Superior temporal gyrus (tissue), 1 donor: Measurements from ENCODE around the gene L2HGDH.
"Not testable (repeated sequence)": the region's sequence is repeated elsewhere in the genome, so short reads cannot be mapped to it uniquely, and the experiment has no call there.

Source experiments
- DNase-seq: peaks from one replicate; pipeline ENCODE4 v3.0.0-alpha.2; 2016; ENCODE audit errors: extremely low spot score

The L2HGDH gene

DNA sequence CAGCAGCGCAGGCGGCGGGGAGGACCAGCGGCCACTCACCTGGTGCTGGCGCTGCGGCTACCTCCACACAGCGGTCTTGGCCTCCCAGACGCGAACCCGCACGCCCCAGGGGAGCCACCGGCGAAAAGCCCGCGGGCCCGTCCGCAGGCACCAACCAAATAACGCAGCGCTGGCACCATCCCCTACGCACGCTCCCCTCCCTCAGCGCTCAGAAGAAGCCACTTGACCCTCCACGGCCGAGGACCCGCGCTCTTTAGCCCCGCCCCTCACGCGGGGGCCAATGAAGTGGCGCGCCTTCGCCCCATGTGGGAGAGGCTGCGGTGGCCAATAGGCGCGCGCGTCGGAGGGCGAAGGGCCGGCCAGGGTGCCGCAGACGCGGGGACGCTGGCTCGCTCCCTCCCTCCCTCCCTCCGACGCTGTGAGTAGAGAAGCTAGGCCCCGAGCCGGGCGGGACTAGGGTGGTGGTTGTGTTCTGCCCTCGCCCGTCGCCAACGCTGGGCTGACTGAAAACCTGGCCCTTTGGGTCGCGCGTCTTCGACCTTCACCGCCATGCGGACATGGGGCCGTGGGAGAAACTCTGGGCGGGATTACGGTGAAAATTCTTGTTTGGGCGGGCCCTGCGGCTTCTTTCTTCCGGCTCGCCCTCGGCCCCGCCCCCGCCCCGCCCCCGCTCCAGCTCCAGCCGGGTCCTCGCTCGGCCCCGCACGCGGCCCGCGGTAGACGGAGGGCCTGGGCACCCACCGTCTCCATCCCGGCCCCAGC lies at the start of gene L2HGDH, which contains the start of gene DMAC2L:
Gene L2HGDH, minus strand, starts transcription at position 258 of the 762 bp plus-strand sequence. Its CDS starts 79 bp downstream, at position 179.
Gene DMAC2L, plus strand, starts transcription at position 353 of the 762 bp plus-strand sequence. CDS start 9,164 bp downstream, outside the sequence.
- peak; percentile 96 for DNase-seq

GRCh38 chr14:50360851-50361250 lies 48.8 kb upstream of the L2HGDH start:
- DNase-seq, result no peak

DNA sequence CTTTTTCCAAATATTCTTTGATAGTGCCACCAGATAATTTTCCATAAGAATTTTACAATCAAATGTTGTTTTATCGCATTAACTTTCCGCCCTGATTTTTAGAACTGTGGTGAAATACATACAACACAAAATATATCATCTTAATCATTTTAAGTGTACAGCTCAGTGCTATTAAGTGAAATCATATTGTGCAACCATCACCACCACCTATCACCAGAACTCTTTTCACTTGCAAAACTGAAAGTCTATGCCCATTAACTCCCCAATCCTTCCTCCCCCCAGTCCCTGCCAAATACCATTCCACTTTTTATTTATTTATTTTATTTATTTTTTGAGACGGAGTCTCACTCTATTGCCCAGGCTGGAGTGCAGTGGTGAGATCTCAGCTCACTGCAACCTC lies 48.1 kb upstream of the L2HGDH start:
- DNase-seq, result no peak

DNA sequence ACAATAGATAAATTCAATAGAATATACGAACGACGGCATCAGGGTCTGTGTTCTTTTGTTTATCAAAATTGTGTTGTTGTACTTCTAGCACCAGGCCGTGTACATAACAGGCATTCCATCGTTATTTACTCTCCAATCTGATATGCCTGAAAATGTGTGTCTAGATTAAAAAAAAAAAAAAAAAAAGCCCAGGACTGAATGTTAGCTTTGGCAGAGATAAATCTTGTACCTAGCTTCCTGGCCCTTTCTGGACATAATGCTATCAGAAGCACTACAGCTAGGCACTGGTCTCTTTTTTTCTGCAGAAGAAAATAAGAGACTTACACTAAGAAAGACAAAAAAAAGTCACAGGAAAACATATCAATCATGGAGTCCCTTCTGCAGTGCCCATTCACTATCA lies 47.6 kb upstream of the L2HGDH start:
- no peak for DNase-seq

- peak; percentile 38 for DNase-seq
These were observed 45.8 kb upstream of the L2HGDH start for GRCh38 chr14:50357753-50358395.

GRCh38 chr14:50357124-50357523 lies 45.1 kb upstream of the L2HGDH start:
- no peak for DNase-seq

GRCh38 chr14:50356283-50356682 lies 44.3 kb upstream of the L2HGDH start:
- DNase-seq, result not testable (repeated sequence)

GRCh38 chr14:50355692-50356091 lies 43.7 kb upstream of the L2HGDH start:
- DNase-seq, result no peak

DNA sequence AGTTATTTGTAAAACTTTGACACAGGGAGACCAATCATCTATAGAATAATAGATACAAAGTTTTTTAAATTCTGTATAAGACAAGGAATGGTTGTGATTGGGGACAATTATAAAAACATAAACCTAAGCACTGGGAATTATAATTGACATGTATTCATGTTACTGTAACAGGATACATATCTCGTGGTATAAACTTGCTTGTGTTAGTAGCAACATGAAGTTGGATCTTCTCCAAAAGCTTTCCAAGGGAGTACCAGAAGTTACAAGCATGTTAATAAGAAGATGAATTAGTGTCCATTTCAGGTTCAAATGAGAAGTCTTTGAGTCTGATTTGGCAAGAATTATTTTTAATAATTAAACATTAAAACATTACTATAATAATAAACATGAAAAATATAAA lies 42.5 kb upstream of the L2HGDH start:
- no peak for DNase-seq

DNA sequence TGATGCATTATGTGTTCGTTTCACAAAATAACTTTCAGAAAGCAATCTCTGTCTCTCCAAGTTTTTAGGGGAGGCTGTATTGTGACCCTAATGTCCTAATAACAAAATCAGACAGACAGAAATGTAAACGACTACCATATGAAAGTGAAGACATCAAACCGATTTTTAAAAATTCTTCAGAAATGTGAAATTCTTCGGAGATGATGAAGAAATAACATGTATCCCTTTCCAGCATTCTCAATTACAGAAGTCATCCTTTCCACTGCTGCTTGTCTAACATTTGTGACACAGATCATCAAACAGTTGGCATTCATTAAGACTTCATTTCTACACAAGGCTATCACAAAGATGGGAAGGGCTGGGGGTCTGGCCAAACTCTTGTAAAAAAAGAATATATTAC lies 41.1 kb upstream of the L2HGDH start:
- DNase-seq, result no peak

DNA sequence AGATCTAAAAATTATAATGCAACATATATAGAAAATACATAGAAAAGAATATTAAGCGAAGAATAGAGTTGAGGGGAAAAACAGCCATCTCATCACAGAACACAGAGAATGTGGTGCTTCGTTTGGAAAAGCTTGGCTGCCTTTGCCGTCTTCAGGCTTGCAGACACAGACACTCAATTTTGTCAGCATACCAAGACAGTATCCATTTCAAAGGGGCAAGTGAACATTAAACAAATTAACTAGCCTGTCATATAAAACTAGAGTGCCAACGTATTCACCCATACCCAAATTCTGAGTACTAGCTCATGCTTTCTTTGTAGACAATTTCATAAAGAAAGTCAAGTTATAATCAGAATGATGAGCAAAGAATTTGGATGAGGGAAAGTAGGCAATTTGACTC lies 40.6 kb upstream of the L2HGDH start:
- DNase-seq, result no peak

- DNase-seq, result no peak
These were observed 38.9 kb upstream of the L2HGDH start for GRCh38 chr14:50350975-50351374.

GRCh38 chr14:50348933-50349332 lies 36.9 kb upstream of the L2HGDH start:
- DNase-seq, result peak; percentile 68

DNA sequence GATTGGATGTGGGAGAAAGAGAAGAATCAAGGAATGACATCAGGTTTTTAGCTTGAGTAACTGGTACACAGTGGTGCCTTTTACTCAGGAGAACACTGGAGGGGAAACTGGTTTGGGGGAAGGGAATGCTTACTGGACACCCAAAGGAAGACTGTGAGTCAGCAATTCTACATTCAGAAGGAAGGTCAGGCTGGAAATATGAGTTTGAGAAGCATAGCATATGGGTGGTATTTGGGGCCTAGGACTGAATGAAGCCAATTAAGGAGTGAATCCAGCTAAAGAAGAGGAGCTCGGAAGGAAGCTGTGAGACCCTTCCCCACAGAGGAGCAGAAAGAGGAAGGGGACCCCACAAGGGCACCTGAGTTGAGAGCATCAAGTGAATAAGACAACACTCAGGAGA lies 35.5 kb upstream of the L2HGDH start:
- peak; percentile 14 for DNase-seq

DNA sequence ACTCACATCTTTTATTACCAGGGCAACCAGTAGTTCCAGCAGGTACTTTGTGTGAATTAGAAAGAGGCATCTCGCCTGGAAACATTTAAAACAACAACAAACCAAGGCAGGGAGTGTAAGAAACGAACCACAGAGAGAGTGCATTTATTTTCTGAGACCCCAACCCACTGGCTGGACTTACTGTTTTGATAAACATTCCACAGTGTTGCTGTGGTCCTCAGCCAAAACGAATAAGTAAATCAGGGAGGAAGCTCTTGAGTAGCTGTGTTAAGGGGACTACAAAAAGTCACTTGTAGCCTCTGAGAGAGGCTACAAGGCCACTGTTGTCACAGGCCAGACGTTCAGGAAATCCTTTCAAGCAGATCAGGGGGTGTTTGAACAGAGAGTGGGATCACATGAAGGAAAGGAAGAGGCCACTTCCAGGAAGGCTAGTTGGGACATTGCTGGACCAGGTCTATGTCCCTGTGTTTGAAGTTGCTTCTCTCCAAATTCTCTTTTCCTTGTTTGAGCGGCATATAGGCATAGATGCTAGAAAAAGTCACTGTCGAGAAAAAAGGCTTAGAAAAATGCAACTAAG lies 33.9 kb upstream of the L2HGDH start:
- no peak for DNase-seq

DNA sequence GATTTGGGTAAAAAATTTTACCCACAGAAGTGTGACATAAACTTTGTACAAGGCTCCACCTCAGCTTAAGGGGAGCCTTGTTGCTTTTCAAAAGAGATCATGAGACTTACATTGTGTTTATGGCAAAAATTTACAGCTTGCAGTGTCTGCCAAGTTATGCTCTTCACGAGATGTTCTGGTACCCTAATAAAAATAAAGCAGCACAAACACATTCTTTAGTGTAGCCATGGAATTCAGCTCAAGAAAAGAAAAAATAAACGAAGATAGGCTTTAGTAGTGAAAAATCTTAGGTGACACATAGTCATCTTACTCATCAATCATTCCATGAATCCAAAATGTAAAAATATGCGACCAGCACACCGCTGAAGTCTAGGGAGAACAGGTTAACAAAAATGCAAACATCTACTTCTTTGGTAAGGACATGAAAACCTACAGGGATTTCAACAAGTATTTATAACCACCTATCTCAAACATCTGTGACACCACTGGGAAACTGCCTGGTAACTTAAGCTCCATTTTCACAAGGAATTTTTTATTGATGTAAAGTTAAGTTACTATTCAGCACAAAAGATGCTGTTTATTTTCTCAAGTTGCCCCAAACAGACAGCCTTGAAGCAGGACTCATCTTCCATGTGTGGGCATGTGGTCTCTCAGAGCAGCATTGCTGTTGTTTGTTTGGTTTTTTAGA lies 33.0 kb upstream of the L2HGDH start:
- DNase-seq, result peak; percentile 61

DNA sequence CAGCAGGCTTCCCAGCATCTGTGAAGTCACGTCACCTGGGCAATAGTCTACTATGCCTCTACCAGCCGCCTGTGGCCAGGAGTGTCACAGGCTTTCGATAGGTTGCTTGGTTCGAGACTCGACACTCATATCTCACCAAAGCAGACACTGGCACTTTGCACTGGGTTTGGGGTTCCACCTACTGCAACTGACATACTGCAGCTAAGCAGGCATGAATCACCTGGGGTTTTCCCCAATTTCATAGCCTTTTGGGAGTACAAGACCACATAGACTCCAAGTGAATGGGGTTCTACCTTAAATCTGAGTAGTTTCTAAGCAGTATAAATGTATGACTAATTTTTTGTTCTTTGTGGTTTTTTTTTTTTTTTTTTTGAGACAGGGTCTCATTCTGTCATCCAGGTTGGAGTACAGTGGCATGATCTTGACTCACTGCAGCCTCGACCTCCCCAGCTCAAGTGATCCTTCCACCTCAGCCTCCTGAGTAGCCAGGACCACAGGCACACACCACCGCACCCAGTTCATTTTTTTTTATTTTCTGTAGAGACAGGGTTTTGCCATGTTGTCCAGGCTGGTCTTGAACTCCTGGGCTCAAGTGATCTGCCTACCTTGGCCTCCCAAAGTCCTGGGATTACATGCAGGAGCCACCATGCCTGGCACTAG lies 32.2 kb upstream of the L2HGDH start:
- no peak for DNase-seq

- peak; percentile 51 for DNase-seq
These were observed 31.4 kb upstream of the L2HGDH start for GRCh38 chr14:50343434-50343833.

DNA sequence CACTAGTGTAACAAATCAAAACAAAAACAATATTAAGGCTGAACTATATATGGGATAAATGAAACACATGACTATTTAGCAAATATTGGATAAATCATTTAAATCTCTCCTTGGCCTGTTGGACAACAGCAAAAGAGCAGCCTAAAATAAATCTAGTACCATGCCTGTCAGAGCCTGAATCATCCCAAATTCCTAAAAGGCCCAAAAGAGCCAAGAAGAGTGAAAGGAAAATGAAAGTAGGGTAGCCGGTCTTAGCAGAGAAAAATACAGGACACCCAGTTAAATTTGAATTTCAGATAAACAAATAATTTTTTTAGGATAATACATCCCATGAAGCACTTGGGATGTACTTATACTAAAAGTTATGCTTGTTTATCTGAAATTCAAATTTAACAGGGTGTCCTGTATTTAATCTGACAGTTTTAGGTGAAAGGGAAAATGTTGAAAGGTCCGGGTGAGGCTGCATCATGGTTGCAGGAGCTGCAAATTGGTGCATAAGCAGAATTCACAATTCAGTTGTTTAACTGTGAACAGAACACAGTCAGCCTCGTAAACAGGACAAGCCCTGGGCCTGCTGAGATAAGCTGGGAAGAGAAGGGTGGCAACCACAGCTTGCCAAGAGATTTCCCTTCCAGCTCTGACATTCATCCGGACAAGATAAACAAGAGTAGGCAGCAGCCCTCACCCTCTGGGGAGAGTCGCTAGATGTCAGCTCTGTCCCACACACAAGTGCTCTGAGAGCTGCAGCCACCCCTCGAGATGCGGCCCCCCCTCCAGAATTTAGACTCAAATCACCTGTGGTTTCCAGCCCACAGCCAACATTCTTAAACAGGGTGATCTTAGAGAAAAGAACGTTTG lies 30.4 kb upstream of the L2HGDH start:
- DNase-seq, result peak; percentile 87

DNA sequence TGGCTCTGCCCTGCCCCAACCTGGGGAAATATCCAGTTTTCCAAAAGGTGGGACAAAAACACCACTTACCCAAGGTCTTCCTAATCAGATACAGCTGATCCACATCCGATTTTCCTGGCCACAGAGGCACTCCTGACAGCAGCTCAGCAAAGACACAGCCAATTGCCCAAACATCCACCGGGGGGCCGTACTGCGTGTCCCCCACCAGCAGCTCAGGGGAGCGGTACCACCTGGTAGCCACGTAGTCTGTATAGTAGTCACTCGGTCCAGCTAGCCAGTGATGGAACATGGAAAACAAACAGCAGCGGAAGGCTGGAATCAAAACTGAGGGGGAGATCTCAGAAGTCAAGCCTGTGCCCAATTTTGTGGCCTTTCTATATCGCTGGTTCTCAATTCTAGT lies 28.9 kb upstream of the L2HGDH start:
- DNase-seq, result no peak

DNA sequence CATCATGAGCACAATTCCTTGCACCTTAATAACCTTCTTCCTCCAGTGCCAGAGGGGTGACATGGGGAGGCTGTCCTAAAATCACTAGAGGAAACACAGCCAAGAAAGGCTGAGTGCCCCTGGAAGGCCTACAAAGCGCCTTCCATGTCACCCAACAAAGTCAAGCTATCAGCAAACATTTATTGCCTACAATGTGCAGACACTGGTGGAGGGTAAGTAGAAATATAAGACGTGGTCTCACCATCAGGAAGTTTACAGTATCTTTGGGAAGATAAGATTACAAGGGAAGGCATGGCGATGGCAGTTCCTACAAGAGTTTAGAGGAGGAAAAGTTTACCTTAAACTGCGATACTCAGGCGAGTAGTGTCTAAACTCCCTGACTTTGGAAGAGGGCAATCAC lies 28.0 kb upstream of the L2HGDH start:
- no peak for DNase-seq
